Measurements from ENCODE around the gene USP30.
A peak's percentile ranks its signal among the peaks of the same experiment; 100 is the strongest.
"Not testable (repeated sequence)": the region's sequence is repeated elsewhere in the genome, so short reads cannot be mapped to it uniquely, and the experiment has no call there.

USP30 gene

GRCh38 chr12:109052414-109053323 lies at the start of gene USP30:
Gene USP30 (plus strand): TSS chr12:109052576. CDS start chr12:109052679, 103 bp downstream.
- DNase-seq = peak; percentile 93

GRCh38 chr12:109004017-109004416 lies 48.4 kb upstream of the USP30 start:
- no peak for DNase-seq

GRCh38 chr12:109009766-109010165 lies 42.6 kb upstream of the USP30 start:
- DNase-seq = no peak

GRCh38 chr12:109010259-109010658 lies 42.1 kb upstream of the USP30 start:
- DNase-seq = no peak

GRCh38 chr12:109014984-109015765 lies 37.2 kb upstream of the USP30 start:
- no peak for DNase-seq

GRCh38 chr12:109016016-109016415 lies 36.4 kb upstream of the USP30 start:
- no peak for DNase-seq

GRCh38 chr12:109016978-109017377 lies 35.4 kb upstream of the USP30 start:
- no peak for DNase-seq

- no peak for DNase-seq
These were observed 34.1 kb upstream of the USP30 start for GRCh38 chr12:109018296-109018695.

- no peak for DNase-seq
These were observed 32.1 kb upstream of the USP30 start for GRCh38 chr12:109020146-109020795.

- DNase-seq = peak; percentile 61
These were observed 31.5 kb upstream of the USP30 start, which contains the start of gene SVOP for GRCh38 chr12:109020796-109021380. Gene SVOP (minus strand): TSS chr12:109021068. CDS start chr12:109020868, 200 bp downstream.

GRCh38 chr12:109027767-109028166 lies 24.6 kb upstream of the USP30 start:
- no peak for DNase-seq

- not testable (repeated sequence) for DNase-seq
These were observed 23.8 kb upstream of the USP30 start for GRCh38 chr12:109028624-109029023.

- DNase-seq = no peak
These were observed 23.0 kb upstream of the USP30 start for GRCh38 chr12:109029411-109029810.

GRCh38 chr12:109033239-109034196 lies 18.9 kb upstream of the USP30 start:
- DNase-seq = no peak

- DNase-seq = no peak
These were observed 15.4 kb upstream of the USP30 start for GRCh38 chr12:109036975-109037374.

- DNase-seq = no peak
These were observed 8.1 kb upstream of the USP30 start for GRCh38 chr12:109044241-109044640.

GRCh38 chr12:109047081-109047805 lies 5.1 kb upstream of the USP30 start:
- no peak for DNase-seq

GRCh38 chr12:109048706-109049105 lies 3.7 kb upstream of the USP30 start:
- DNase-seq = not testable (repeated sequence)

- not testable (repeated sequence) for DNase-seq
These were observed 2.6 kb upstream of the USP30 start for GRCh38 chr12:109049794-109050193.

- DNase-seq = no peak
These were observed 321 bp upstream of the USP30 start for GRCh38 chr12:109052097-109052413.

Measured in activated CD8-positive, alpha-beta memory T cell treated with anti-CD3 and anti-CD28 coated beads for 24 hours (primary cell).